Measurements from ENCODE around the gene ZC3H7A. TPM values are rescaled to one million over a fixed set of nuclear protein-coding genes. Genes with fewer than 3 reads are reported as not detected.

The ZC3H7A gene
- total RNA-seq, 1 experiment from 2014 or later: 54.9 TPM

- Histone ChIP-seq H3K9me3 (ENCODE audit: low read length) (no peaks in the 10 kb centered on the region), H3K27me3 (ENCODE audit: low read length) (no peaks in the 10 kb centered on the region), H3K9ac (ENCODE audit: low read length) (no peak overlapping the region), H3K4me1 (ENCODE audit: low read length) (peaks cover 30% of the 10 kb centered on the region), H3K4me3 (ENCODE audit: low read length) (no peak overlapping the region), H3K27ac (ENCODE audit: low read length) (no peak overlapping the region), H2AFZ (ENCODE audit: low read length) (no peak overlapping the region), H3K4me2 (ENCODE audit: low read depth, low read length, poor library complexity, severe bottlenecking) (no peak overlapping the region), H3K79me2 (ENCODE audit: low read length) (peaks cover 46% of the 10 kb centered on the region), H3K9me2 (replicated peaks; ENCODE audit: insufficient read depth, low read length) (no peaks in the 10 kb centered on the region), H4K20me1 (ENCODE audit: insufficient read depth, low read depth, low read length) (no peaks in the 10 kb centered on the region), H3K36me3 (ENCODE audit: insufficient read depth, low read length) (peaks cover 46% of the 10 kb centered on the region; the same call in 1 of the 2 replicates)
- no peak for DNase-seq
These were observed 71.6 kb downstream of the ZC3H7A start for GRCh38 chr16:11725457-11725856.

GRCh38 chr16:11722468-11722808 lies 74.6 kb downstream of the ZC3H7A start:
- no peak overlapping the region for H3K4me3 ChIP-seq (ENCODE audit: low read length)
- no peaks in the 10 kb centered on the region for H3K9me3 ChIP-seq (ENCODE audit: low read length)
- H3K9me2 ChIP-seq (replicated peaks; ENCODE audit: insufficient read depth, low read length): no peaks in the 10 kb centered on the region
- H3K27me3 ChIP-seq (ENCODE audit: low read length): no peaks in the 10 kb centered on the region
- H3K4me2 ChIP-seq (ENCODE audit: low read depth, low read length, poor library complexity, severe bottlenecking): peak overlapping the region; percentile 33
- H3K27ac ChIP-seq (ENCODE audit: low read length): peak overlapping the region; percentile 45
- no peak overlapping the region for H2AFZ ChIP-seq (ENCODE audit: low read length)
- H3K79me2 ChIP-seq (ENCODE audit: low read length): peaks cover 27% of the 10 kb centered on the region
- no peaks in the 10 kb centered on the region for H4K20me1 ChIP-seq (ENCODE audit: insufficient read depth, low read depth, low read length)
- H3K9ac ChIP-seq (ENCODE audit: low read length): no peak overlapping the region
- H3K4me1 ChIP-seq (ENCODE audit: low read length): peaks cover 44% of the 10 kb centered on the region
- no peak for DNase-seq
- peaks cover 29% of the 10 kb centered on the region for H3K36me3 ChIP-seq (ENCODE audit: insufficient read depth, low read length)

- Histone ChIP-seq H3K9ac (ENCODE audit: low read length) (no peak overlapping the region), H3K27me3 (ENCODE audit: low read length) (no peaks in the 10 kb centered on the region), H2AFZ (ENCODE audit: low read length) (no peak overlapping the region), H3K9me2 (replicated peaks; ENCODE audit: insufficient read depth, low read length) (no peaks in the 10 kb centered on the region), H3K9me3 (ENCODE audit: low read length) (no peaks in the 10 kb centered on the region), H3K36me3 (ENCODE audit: insufficient read depth, low read length) (peaks cover 29% of the 10 kb centered on the region), H3K4me1 (ENCODE audit: low read length) (peaks cover 44% of the 10 kb centered on the region), H3K27ac (ENCODE audit: low read length) (peak overlapping the region; percentile 45), H4K20me1 (ENCODE audit: insufficient read depth, low read depth, low read length) (no peaks in the 10 kb centered on the region), H3K4me2 (ENCODE audit: low read depth, low read length, poor library complexity, severe bottlenecking) (peak overlapping the region; percentile 33), H3K4me3 (ENCODE audit: low read length) (no peak overlapping the region), H3K79me2 (ENCODE audit: low read length) (peaks cover 25% of the 10 kb centered on the region)
- no peak for DNase-seq
These were observed 75.1 kb downstream of the ZC3H7A start for GRCh38 chr16:11721781-11722467.

- no peak overlapping the region for H3K4me3 ChIP-seq (ENCODE audit: low read length)
- peaks cover 36% of the 10 kb centered on the region for H3K36me3 ChIP-seq (ENCODE audit: insufficient read depth, low read length)
- no peaks in the 10 kb centered on the region for H3K9me2 ChIP-seq (replicated peaks; ENCODE audit: insufficient read depth, low read length)
- no peak overlapping the region for H3K9ac ChIP-seq (ENCODE audit: low read length)
- peaks cover 59% of the 10 kb centered on the region for H3K4me1 ChIP-seq (ENCODE audit: low read length)
- no peak overlapping the region for H3K27ac ChIP-seq (ENCODE audit: low read length)
- DNase-seq: no peak
- no peaks in the 10 kb centered on the region for H4K20me1 ChIP-seq (ENCODE audit: insufficient read depth, low read depth, low read length)
- no peaks in the 10 kb centered on the region for H3K9me3 ChIP-seq (ENCODE audit: low read length)
- no peaks in the 10 kb centered on the region for H3K27me3 ChIP-seq (ENCODE audit: low read length)
- H3K79me2 ChIP-seq (ENCODE audit: low read length): peaks cover 31% of the 10 kb centered on the region
- no peak overlapping the region for H3K4me2 ChIP-seq (ENCODE audit: low read depth, low read length, poor library complexity, severe bottlenecking)
- no peak overlapping the region for H2AFZ ChIP-seq (ENCODE audit: low read length)
These were observed 77.3 kb downstream of the ZC3H7A start for GRCh38 chr16:11719762-11720161.

GRCh38 chr16:11719171-11719570 lies 77.9 kb downstream of the ZC3H7A start:
- Histone ChIP-seq H3K9me3 (ENCODE audit: low read length) (no peaks in the 10 kb centered on the region), H3K4me1 (ENCODE audit: low read length) (peaks cover 56% of the 10 kb centered on the region), H3K9me2 (replicated peaks; ENCODE audit: insufficient read depth, low read length) (no peaks in the 10 kb centered on the region), H2AFZ (ENCODE audit: low read length) (no peak overlapping the region), H4K20me1 (ENCODE audit: insufficient read depth, low read depth, low read length) (no peaks in the 10 kb centered on the region), H3K36me3 (ENCODE audit: insufficient read depth, low read length) (peaks cover 32% of the 10 kb centered on the region), H3K79me2 (ENCODE audit: low read length) (peaks cover 27% of the 10 kb centered on the region), H3K4me3 (ENCODE audit: low read length) (no peak overlapping the region), H3K27me3 (ENCODE audit: low read length) (no peaks in the 10 kb centered on the region), H3K4me2 (ENCODE audit: low read depth, low read length, poor library complexity, severe bottlenecking) (no peak overlapping the region), H3K27ac (ENCODE audit: low read length) (no peak overlapping the region), H3K9ac (ENCODE audit: low read length) (no peak overlapping the region)
- DNase-seq: no peak

- Histone ChIP-seq H3K27me3 (ENCODE audit: low read length) (no peaks in the 10 kb centered on the region), H4K20me1 (ENCODE audit: insufficient read depth, low read depth, low read length) (no peaks in the 10 kb centered on the region; the same call in 1 of the 2 replicates), H3K79me2 (ENCODE audit: low read length) (peaks cover 33% of the 10 kb centered on the region), H2AFZ (ENCODE audit: low read length) (no peak overlapping the region), H3K9me2 (replicated peaks; ENCODE audit: insufficient read depth, low read length) (no peaks in the 10 kb centered on the region), H3K4me3 (ENCODE audit: low read length) (no peak overlapping the region), H3K4me1 (ENCODE audit: low read length) (peaks cover 43% of the 10 kb centered on the region), H3K9ac (ENCODE audit: low read length) (no peak overlapping the region), H3K36me3 (ENCODE audit: insufficient read depth, low read length) (peaks cover 39% of the 10 kb centered on the region), H3K4me2 (ENCODE audit: low read depth, low read length, poor library complexity, severe bottlenecking) (no peak overlapping the region), H3K27ac (ENCODE audit: low read length) (peak overlapping the region; percentile 32), H3K9me3 (ENCODE audit: low read length) (no peaks in the 10 kb centered on the region)
- DNase-seq: no peak
These were observed 79.2 kb downstream of the ZC3H7A start for GRCh38 chr16:11717811-11718210.

GRCh38 chr16:11716336-11716735 lies 80.7 kb downstream of the ZC3H7A start:
- H3K79me2 ChIP-seq (ENCODE audit: low read length): peaks cover 42% of the 10 kb centered on the region
- no peaks in the 10 kb centered on the region for H3K27me3 ChIP-seq (ENCODE audit: low read length)
- no peak for DNase-seq
- no peak overlapping the region for H3K4me3 ChIP-seq (ENCODE audit: low read length)
- no peak overlapping the region for H2AFZ ChIP-seq (ENCODE audit: low read length)
- H4K20me1 ChIP-seq (ENCODE audit: insufficient read depth, low read depth, low read length): no peaks in the 10 kb centered on the region; the same call in 1 of the 2 replicates
- no peaks in the 10 kb centered on the region for H3K9me3 ChIP-seq (ENCODE audit: low read length)
- 0 out of 2 replicates have a peak overlapping the region, but pooled peaks have one; percentile 16 for H3K9ac ChIP-seq (ENCODE audit: low read length)
- H3K4me1 ChIP-seq (ENCODE audit: low read length): peaks cover 36% of the 10 kb centered on the region
- H3K27ac ChIP-seq (ENCODE audit: low read length): peak overlapping the region; percentile 65
- H3K9me2 ChIP-seq (replicated peaks; ENCODE audit: insufficient read depth, low read length): no peaks in the 10 kb centered on the region
- H3K36me3 ChIP-seq (ENCODE audit: insufficient read depth, low read length): peaks cover 29% of the 10 kb centered on the region
- no peak overlapping the region for H3K4me2 ChIP-seq (ENCODE audit: low read depth, low read length, poor library complexity, severe bottlenecking)

- Histone ChIP-seq H3K4me2 (ENCODE audit: low read depth, low read length, poor library complexity, severe bottlenecking) (no peak overlapping the region), H3K9ac (ENCODE audit: low read length) (no peak overlapping the region), H3K9me2 (replicated peaks; ENCODE audit: insufficient read depth, low read length) (no peaks in the 10 kb centered on the region), H3K27ac (ENCODE audit: low read length) (peak overlapping the region; percentile 65), H3K4me1 (ENCODE audit: low read length) (peaks cover 44% of the 10 kb centered on the region), H3K36me3 (ENCODE audit: insufficient read depth, low read length) (peaks cover 33% of the 10 kb centered on the region), H3K27me3 (ENCODE audit: low read length) (no peaks in the 10 kb centered on the region), H3K79me2 (ENCODE audit: low read length) (peaks cover 47% of the 10 kb centered on the region), H4K20me1 (ENCODE audit: insufficient read depth, low read depth, low read length) (no peaks in the 10 kb centered on the region; the same call in 1 of the 2 replicates), H3K9me3 (ENCODE audit: low read length) (no peaks in the 10 kb centered on the region), H2AFZ (ENCODE audit: low read length) (no peak overlapping the region), H3K4me3 (ENCODE audit: low read length) (no peak overlapping the region)
- DNase-seq: no peak
These were observed 81.7 kb downstream of the ZC3H7A start for GRCh38 chr16:11715246-11715947.

All from Karpas-422 (cell line).